ENCODE results near the gene MYH9.
"Not testable (repeated sequence)": the region's sequence is repeated elsewhere in the genome, so short reads cannot be mapped to it uniquely, and the experiment has no call there.

MYH9 gene

DNA sequence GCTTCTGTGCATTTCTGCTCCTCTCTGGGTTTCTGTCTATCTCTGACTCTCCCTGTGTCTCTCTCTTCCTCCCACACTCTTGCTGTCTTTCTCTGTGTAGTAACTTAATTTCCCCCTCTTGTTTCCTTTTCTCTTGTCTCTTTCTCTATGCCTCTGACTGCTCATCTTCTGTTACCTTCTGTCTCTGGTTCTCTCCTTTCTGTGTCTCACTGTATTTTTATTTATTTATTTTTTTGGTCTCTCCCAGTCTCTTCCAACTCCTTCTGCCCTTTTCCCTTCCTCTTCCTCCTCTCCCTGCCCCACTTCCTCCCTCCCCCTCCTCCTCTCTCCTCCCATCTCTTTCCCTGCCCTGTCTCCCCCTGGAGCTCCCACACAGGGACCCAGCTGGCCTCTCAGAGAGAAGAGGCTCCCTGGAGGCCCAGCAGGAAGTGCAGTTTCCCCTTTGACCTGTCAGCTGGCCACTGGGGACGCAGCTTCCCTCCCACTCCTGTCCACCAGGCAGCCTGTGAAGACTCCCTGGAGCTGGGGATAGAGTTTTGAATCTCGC, 38.3 kb upstream of the MYH9 start:
- no peak for TF ChIP-seq ZFX (IDR thresholded peaks at IDR 0.05)
- TF ChIP-seq, protein P1, sequence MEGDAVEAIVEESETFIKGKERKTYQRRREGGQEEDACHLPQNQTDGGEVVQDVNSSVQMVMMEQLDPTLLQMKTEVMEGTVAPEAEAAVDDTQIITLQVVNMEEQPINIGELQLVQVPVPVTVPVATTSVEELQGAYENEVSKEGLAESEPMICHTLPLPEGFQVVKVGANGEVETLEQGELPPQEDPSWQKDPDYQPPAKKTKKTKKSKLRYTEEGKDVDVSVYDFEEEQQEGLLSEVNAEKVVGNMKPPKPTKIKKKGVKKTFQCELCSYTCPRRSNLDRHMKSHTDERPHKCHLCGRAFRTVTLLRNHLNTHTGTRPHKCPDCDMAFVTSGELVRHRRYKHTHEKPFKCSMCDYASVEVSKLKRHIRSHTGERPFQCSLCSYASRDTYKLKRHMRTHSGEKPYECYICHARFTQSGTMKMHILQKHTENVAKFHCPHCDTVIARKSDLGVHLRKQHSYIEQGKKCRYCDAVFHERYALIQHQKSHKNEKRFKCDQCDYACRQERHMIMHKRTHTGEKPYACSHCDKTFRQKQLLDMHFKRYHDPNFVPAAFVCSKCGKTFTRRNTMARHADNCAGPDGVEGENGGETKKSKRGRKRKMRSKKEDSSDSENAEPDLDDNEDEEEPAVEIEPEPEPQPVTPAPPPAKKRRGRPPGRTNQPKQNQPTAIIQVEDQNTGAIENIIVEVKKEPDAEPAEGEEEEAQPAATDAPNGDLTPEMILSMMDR (conservative IDR thresholded peaks at IDR 0.05), result no peak
- no peak overlapping the region for H3K27ac ChIP-seq

DNA sequence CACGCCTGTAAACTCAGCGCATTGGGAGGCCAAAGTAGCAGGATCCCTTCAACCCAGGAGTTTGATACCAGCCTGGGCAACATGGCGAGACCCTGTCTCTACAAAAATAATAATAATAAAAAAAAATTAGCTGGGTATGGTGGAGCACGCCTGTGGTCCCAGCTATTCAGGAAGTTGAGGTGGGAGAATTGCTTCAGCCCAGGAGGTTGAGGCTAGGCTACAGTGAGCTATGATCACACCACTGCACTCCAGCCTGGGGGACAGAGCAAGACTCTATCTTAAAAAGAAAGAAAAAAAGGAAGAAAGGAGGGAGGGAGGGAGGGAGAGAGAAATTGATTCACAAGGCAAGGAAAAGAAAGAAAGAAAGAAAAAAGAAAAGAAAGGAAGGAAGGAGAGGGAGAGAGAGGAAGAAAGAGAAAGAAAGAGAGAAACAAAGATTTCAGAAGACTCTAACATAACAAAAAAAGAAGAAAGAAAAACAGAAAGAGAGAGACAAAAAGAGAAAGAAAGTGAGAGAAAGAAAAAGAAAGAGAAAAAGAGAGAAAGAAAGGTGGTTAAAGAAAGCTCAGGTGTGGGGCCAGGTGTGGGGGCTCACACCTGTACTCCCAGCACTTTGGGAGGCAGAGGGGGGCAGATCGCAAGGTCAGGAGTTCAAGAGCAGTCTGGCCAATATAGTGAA, 37.3 kb upstream of the MYH9 start:
- H3K27ac ChIP-seq, result no peak overlapping the region
- TF ChIP-seq ZFX (IDR thresholded peaks at IDR 0.05), result no peak
- TF ChIP-seq, protein P1 (conservative IDR thresholded peaks at IDR 0.05), result no peak

DNA sequence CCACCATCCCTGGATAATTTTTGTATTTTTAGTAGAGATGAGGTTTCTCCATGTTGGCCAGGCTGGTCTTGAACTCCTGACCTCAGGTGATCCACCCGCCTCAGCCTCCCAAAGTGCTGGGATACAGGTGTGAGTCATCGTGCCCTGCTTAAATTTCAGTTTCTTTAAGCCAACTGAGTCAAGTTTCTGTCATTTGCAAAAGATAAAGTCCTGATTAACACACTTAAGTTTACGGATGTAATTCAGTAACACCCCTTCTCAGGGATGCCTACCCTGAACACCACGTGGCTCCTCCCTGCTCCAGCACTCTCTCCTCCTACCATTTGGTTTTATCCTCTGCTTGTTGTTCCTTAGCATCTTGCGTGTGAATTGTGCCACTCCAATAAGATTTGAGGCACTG, 36.7 kb upstream of the MYH9 start:
- H3K27ac ChIP-seq, result not testable (repeated sequence)

DNA sequence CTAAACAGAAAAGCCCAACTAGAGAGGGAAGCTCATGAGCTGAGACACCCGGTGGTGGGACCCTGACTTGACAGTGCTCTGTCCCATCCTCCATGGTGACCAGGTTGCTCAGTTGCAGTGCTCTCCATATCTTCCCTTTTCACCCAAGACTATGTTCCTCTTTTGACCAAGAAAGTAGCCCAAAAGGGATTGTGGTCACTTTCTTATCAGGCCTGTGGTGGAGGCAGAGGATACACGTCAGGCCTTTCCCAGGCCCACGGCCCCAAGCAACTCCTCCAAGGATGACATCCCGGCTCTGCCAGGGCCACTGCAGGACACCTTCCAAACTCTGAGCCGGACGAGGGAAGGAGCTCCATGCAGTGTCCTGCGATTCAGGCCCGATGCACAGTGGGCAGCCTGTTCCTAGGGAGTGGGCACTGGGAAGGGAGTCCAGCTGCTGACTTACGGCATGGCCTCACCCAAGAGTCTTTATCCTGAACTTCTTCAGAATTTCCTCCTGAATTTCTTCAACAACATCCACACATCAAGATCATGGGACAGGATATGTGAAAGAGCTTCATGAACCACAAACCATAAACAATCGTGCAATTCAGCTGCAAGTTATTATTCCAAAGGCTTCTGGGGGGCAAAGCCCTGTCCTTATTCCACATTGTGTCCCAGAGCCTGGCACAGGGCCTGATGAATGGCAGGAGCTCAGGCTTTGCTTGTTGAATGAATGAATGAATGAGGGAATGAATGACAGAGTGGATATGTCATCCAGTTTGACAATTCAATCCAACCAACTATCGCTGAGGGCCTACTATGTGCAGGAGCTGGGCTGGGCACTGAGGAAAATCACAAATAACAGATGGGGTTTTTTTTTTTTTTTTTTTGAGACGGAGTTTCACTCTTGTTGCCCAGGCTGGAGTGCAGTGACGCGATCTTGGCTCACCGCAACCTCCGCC, 36.0 kb upstream of the MYH9 start:
- no peak overlapping the region for H3K27ac ChIP-seq
- TF ChIP-seq ZFX (IDR thresholded peaks at IDR 0.05), result no peak
- TF ChIP-seq, protein P1 (conservative IDR thresholded peaks at IDR 0.05), result no peak

DNA sequence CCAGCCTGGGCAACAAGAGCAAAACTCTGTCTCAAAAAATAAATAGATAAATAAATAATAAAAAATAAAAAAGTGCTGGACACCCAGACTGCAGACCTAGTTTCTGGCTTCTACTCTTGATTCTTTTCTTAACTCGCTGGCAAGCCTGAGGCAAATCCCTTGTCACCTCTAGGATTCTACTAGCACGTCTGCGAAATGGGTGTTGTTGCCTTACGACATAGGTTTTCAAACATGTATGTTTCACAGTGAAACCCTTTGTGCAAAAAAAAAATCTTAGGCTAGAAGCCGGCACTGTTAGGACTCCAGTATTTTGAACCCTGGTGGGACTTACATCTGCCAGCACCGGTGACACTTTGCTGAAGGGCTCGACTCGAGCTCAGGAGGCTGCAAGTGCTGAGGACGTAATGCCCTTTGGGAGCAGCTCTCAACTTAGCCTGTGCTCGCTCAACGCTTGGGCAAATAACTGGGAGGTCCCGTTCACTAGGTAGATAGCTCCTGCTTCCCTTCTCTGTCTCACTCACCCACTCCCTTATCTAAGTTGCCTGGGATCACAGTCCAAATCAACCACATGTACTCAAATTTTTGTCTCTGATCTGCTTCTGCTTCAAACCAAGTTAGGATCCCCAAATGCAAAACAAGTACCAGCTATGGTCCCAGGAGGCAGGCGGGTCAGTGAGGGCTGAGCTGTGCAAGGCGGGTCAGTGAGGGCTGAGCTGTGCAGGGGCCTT, 34.7 kb upstream of the MYH9 start:
- TF ChIP-seq, protein P1 (conservative IDR thresholded peaks at IDR 0.05), result no peak
- no peak for TF ChIP-seq ZFX (IDR thresholded peaks at IDR 0.05)
- no peak overlapping the region for H3K27ac ChIP-seq

DNA sequence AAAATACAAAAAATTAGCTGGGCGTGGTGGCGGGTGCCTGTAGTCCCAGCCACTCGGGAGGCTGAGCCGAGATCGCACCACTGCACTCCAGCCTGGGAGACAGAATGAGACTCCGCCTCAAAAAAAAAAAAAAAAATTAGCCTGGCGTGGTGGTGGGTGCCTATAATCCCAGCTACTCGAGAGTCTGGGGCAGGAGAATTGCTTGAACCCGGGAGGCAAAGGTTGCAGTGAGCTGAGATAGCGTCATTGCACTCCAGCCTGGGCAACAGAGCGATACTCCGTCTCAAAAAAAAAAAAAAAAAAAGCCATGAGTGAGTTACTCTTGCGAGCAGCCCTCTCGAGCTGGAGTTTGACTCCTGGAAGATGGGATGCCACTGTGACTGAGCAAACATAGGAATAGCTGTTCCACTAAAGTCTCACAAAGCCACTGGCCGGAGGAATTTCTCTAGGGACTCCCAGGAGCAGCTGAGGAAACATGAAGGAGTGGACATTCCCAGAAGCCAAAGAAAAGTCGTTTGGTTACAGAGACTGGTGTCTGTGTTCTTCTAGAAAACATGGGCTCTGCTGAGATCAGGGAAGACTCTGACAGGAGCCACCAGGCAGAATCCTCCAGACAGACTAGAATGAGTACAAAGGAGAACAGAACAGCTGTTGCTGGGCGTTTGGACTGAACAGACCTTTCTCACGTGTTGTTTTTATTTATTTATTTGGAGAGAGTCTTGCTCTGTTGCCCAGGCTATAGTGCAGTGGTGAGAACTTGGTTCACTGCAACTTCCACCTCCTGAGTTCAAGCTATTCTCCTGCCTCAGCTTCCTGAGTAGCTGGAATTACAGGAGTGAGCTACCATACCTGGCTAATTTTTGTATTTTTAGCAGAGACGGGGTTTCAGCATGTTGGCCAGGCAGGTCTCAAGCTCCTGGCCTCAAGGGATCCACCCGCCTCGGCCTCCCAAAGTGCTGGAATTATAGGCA, 32.4 kb upstream of the MYH9 start:
- TF ChIP-seq ZFX (IDR thresholded peaks at IDR 0.05), result no peak
- TF ChIP-seq, protein P1 (conservative IDR thresholded peaks at IDR 0.05), result no peak
- H3K27ac ChIP-seq, result no peak overlapping the region
